HL-60/S4 treated with phorbol 12-myristate 13-acetate at 8.2 ng/mL for 4 days and 3 days (cell line): Measurements from ENCODE around the gene CCDC63.

Experiments used
- in situ Hi-C: fragments of 300-500 bp; cut with MboI; formaldehyde crosslinking; loops from 2 replicates; pipeline ENCODE4 v1.15.0; 2022; ENCODE audit warnings: low sequenced_read_pairs

CCDC63 gene

DNA sequence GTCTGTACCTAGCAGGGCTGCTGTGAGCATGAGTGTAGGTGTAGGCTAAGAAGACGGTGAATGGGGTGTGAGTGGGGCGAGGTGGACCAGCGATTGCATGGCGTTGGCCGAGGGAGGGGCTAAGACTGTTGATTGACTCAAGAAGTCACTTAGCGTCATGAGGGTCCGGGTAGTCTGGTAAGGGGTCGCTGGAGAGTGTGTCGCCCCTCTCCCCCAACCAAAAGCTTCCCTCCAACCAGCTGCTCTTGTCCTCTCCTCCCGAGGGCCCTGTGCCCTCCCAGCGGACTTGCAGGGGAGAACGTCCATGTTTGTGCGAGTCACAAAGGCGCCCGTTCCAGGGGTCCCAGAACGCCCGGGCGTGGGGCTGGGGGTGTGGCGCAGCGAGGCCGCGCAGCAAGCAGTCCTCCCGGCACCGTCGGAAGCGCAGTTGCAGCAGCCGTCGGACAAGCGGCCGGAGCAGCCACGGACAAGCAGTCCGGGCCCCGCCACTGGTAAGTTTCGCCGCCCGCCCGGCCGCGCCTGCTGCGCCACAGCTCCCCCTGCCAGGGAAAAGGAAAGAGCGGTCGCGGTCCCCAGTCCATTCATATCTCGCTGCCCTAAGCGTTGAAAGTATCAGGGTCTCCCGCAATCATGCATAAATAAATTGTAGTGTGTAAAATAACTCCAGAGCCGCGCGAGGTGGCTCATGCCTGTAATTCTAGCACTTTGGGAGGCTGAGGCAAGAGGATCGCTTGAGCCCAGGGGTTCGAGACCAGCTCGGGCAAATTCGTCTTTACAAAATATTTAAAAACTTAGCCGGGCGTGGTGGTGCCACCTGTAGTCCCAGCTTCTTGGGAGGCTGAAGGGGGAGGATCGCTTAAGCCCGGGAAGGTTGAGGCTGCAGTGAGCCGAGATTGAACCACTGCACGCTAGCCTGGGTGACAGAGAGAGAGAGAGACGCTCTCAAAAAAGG is at the start of gene CCDC63:
Gene CCDC63, plus strand, starts transcription at position 373 of the 952 bp plus-strand sequence. CDS start 5,968 bp downstream, outside the sequence.
- in situ Hi-C loops, result no loop called here

DNA sequence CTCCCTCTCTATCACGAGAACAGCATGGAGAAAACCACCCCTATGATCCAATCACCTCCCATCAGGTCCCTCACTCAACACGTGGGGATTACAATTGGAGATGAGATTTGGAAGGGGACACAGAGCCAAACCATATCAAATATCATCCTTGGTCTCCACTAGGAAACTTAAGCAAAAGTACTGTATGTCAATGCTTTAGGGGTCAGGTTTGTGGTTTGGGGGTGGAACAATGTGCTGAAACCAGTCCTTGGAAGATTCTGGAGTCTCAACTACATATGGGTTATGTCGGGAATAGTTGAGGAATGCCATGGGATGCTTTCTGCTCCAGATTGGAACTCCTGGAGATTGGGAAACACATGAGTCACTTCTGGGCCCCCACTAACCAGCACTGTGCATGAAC is 48.3 kb upstream of the CCDC63 start:
- in situ Hi-C loops, result no loop called here

GRCh38 chr12:110802489-110802888 is 44.3 kb upstream of the CCDC63 start:
- in situ Hi-C loops, result no loop called here

DNA sequence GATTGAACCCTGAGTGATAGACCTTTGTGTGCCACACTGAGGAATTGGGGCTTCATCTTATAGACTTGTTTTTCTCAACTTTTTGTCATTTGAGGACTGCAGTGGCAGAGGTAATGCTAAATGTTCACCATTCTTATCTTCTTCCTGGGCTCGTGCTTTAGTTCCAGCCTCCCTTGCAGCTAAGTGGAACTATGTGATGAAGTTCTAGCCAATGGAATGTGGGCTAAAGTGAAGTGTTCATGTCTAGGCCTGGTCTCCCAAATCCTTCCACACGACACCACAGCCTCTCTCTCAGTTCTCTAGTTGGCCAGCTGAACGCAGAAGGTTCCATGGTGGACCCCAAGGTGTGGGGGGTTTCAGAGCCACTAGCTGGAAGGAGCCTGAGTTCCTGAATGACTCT is 42.4 kb upstream of the CCDC63 start:
- in situ Hi-C loops, result no loop called here

DNA sequence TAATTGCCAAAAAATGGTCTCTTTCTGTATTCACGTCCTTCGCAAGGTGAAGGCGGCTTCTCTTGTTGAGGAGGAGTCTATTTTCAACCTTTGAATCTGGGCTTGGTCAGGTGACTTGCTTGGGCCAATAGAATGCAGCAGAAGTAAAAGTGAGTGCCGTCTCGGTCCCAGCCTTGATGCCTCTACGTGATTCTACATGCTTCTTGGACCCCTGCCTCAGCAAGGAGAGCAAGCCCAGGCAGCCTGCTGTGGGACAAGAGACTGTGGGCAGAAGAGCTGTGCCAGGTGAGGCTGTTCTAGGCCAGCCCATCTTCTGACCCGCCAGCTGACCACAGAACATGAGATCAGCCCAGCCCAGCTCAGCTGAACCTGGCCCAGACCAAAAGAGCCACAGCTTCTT is 39.1 kb upstream of the CCDC63 start:
- in situ Hi-C loops, result no loop called here

DNA sequence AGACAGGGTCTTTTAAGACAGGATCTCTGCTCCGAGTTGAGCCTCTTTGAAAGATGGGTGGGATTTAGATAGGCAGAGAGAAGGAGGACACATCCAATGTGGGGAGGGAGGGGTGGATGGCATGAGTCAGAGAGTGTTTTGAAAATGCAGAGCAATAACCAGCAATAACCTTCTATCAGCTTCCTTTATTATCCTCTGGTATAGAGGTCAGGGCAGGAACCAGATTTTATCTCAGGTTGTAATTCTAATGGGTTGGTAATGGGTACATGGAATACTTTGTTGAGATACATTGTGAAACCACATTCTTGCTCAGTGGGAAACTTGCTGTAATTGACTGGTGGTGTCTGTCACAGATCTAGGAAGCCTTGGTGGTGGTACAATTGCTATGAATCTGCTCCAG is 37.6 kb upstream of the CCDC63 start:
- in situ Hi-C loops, result no loop called here

- in situ Hi-C loops, result no loop called here
These were observed 34.8 kb upstream of the CCDC63 start for GRCh38 chr12:110811972-110812371.

DNA sequence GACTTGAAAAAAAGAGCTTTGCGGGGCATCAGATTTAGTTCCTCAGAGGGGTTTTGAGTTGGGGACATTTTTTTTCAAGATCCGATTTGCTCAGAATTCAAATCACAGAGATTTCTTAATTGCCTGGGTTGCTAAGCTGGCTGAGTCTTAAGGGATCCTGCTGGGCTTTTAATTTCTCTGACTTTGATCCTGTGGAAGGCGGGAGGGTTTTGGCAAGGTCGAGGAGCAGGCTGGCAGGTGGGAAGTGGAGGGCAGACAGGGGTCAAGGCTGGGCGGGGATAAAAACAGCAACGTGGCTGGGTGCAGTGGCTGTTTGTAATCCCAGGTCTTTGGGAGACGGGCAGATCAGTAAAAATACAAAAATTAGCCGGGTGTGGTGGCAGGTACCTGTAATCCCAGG is 33.5 kb upstream of the CCDC63 start:
- in situ Hi-C loops, result no loop called here

- in situ Hi-C loops, result no loop called here
These were observed 33.0 kb upstream of the CCDC63 start for GRCh38 chr12:110813756-110814155.

GRCh38 chr12:110816248-110816647 is 30.5 kb upstream of the CCDC63 start:
- in situ Hi-C loops, result no loop called here

- in situ Hi-C loops, result no loop called here
These were observed 30.0 kb upstream of the CCDC63 start for GRCh38 chr12:110816779-110817178.

DNA sequence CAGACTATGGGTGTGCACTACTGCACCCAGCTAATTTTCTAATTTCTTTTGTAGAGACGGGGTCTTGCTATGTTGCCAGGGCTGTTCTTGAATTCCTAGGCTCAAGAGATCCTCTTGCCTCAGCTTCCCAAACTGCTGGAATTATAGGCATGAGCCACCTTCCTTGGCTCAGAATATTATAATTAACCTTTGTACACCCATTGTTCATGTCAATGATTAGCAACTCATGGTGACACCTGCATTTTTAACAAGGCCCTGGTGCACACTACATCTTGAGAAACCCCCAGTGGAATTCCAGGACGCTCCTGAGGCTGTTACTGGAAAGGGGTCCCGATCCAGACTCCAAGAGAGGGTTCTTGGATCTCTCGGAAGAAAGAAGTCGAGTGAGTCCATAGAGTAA is 28.3 kb upstream of the CCDC63 start:
- in situ Hi-C loops, result no loop called here

DNA sequence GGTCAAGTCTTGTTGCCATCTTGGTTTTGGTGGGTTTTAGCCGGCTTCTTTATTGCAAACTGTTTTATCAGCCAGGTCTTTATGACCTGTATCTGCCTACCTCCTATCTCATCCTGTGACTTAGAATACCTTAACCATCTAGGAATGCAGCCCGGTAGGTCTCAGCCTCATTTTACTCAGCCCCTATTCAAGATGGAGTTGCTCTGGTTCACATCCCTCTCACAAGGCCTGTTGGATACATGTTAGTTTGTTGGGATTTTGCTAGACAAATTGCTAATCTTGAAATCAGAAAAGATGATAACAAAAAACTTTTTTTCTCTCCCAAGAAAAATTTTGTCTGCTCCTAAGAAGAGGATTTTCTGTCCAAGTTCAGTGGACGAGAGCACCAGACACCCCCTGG is 27.6 kb upstream of the CCDC63 start:
- in situ Hi-C loops, result no loop called here

- in situ Hi-C loops, result loop anchor here (10.0 kb wide), 1 partner anchor 215 kb away; no protein-coding TSS in a partner anchor
These were observed 27.1 kb upstream of the CCDC63 start for GRCh38 chr12:110819646-110820045.

GRCh38 chr12:110821917-110822316 is 24.9 kb upstream of the CCDC63 start:
- in situ Hi-C loops, result loop anchor here (10.0 kb wide), 1 partner anchor 217 kb away; no protein-coding TSS in a partner anchor

DNA sequence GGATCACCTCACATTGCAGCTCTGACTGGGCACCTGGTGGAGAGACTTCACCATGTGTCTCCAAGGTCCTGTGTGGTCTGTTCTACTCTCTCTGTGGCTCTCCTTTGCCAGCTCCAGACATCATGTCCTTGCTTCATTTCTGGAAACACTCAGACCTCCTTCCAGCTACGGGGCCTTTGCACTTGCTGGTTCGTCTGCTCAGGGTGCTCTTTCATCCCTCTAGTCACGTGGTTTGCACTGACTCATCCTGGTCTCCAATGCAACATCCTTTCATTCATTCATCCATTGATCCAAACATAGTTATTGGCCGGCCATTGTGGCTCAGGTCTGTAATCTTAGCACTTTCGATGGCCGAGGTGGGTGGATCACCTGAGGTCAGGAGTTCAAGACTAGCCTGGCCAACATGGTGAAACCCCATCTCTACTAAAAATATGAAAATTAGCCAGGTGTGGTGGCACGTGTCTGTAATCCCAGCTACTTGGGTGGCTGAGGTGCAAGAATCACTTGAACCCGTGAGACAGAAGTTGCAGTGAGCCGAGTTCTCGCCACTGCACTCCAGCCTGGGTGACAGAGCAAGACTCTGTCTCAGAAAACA is 23.9 kb upstream of the CCDC63 start:
- in situ Hi-C loops, result loop anchor here (10.0 kb wide), 1 partner anchor 218 kb away; no protein-coding TSS in a partner anchor

- in situ Hi-C loops, result loop anchor here (10.0 kb wide), 1 partner anchor 220 kb away; no protein-coding TSS in a partner anchor
These were observed 22.4 kb upstream of the CCDC63 start for GRCh38 chr12:110824342-110824741.

DNA sequence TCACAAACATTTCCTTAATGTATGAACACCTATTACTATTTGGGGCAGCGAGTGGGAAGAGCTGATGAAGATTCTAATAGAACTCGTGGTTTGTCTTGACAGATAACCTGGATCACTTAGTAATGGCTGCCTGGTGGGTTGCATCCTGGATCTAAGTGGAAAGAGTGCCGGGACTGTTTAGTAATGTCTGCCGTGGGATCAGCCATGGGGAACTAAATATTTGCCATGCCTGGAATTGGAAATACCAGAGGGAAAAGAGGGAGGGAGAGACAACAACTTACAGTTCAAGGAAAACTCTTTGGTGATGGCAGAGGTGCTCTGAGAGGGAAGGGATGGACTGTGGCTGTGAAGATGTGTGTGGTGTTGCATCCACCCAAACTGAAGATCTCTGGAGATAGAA is 21.3 kb upstream of the CCDC63 start:
- in situ Hi-C loops, result loop anchor here (10.0 kb wide), 1 partner anchor 221 kb away; no protein-coding TSS in a partner anchor

GRCh38 chr12:110826592-110827200 is 20.1 kb upstream of the CCDC63 start:
- in situ Hi-C loops, result loop anchor here (10.0 kb wide), 1 partner anchor 222 kb away; no protein-coding TSS in a partner anchor

DNA sequence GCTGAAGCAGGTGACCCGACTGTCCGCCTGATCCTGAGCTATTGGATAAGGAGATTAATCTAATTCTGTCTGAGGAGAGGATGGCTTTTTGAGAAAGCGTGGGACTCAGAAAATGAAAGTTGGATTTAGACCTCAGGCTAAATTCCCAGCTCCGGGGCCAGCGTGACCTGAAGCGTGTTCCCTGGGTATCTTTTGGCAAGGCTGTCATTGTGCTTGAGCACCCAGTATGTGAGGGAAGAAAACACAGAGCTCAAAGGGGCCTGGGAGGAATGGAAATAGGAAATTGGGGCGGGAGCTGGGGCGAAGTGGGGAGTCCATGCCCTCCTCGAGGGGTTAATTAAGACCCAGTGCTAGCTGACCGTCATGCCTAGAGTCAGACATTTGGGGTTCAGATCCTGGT is 17.5 kb upstream of the CCDC63 start:
- in situ Hi-C loops, result loop anchor here (10.0 kb wide), 1 partner anchor 225 kb away; no protein-coding TSS in a partner anchor

DNA sequence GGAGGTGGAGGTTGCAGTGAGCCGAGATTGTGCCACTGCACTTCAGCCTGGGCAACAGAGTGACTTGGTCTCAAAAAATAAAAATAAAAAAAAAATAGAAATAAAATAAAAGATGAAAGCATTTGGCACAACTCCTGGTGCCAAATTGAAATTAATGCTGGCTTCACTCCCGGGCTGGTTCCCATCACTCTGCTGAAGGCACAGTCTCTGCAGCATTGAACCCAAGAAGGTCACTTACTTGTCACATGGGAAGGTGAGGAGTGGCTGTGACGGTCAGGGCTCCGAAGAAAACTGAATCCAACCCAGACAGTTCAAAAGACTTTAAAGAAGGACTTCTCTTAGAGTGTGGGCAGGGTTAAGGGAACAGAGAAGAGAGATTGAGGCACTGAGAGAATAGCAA is 10.5 kb upstream of the CCDC63 start:
- in situ Hi-C loops, result no loop called here
